Endothelial cell of umbilical vein (primary cell): Measurements from ENCODE around the gene REM2.

Experiments
- CTCF ChIP-seq, 2 donors: IDR thresholded peaks; 1 replicate in 1 of 2; 2 replicates in 1 of 2; pipeline ENCODE4 v1.5.1; 2011; ENCODE audit warnings: low read length in 2 of 2, mild to moderate bottlenecking in 2 of 2, moderate library complexity in 2 of 2, control low read depth in 1 of 2, inconsistent platforms in 1 of 2, low read depth in 1 of 2; ENCODE audit not compliant: insufficient read depth in 1 of 2; ENCODE audit errors: extremely low read depth in 1 of 2
- EZH2 ChIP-seq: IDR thresholded peaks from 2 replicates; pipeline ENCODE4 v1.6.1; 2012; ENCODE audit warnings: borderline replicate concordance, low read depth, mild to moderate bottlenecking, moderate library complexity, low read length, inconsistent platforms; ENCODE audit not compliant: severe bottlenecking
- FOS ChIP-seq: IDR thresholded peaks from 2 replicates; pipeline ENCODE4 v1.6.1; 2011; ENCODE audit warnings: mild to moderate bottlenecking, low read length, moderate library complexity, borderline replicate concordance; ENCODE audit not compliant: insufficient read depth
- GATA2 ChIP-seq: IDR thresholded peaks from 2 replicates; pipeline ENCODE4 v1.7.0; 2011; ENCODE audit warnings: low read depth, mild to moderate bottlenecking, moderate library complexity, mixed read lengths, low read length; ENCODE audit not compliant: insufficient read length, insufficient read depth
- JUN ChIP-seq: IDR thresholded peaks from 2 replicates; pipeline ENCODE4 v1.6.1; 2011; ENCODE audit warnings: borderline replicate concordance, low read depth; ENCODE audit not compliant: insufficient read length, insufficient read depth
- MAX ChIP-seq: IDR thresholded peaks from 2 replicates; pipeline ENCODE4 v1.6.1; 2011; ENCODE audit not compliant: insufficient read depth, insufficient read length
- MYC ChIP-seq: IDR thresholded peaks from one replicate; pipeline ENCODE4 v1.6.1; 2011; ENCODE audit warnings: mild to moderate bottlenecking, low read depth, low read length
- POLR2A ChIP-seq: IDR thresholded peaks from 2 replicates; pipeline ENCODE4 v1.6.1; 2012; ENCODE audit warnings: low read depth, mild to moderate bottlenecking, control low read depth, low read length
- POLR2AphosphoS5 ChIP-seq: IDR thresholded peaks from 2 replicates; pipeline ENCODE4 v1.6.1; 2012; ENCODE audit warnings: low read depth, mild to moderate bottlenecking, control low read depth, low read length, moderate library complexity; ENCODE audit not compliant: insufficient read depth

- TF ChIP-seq EZH2 (no peak), CTCF (IDR thresholded peaks at IDR 0.05; ENCODE audit: extremely low read depth in 1 of 2, insufficient read depth in 1 of 2, low read depth in 1 of 2, low read length in 2 of 2) (no peak), POLR2A (no peak), FOS (no peak), MAX (no peak), POLR2AphosphoS5 (no peak), GATA2 (no peak), JUN (no peak), MYC (no peak)
These were observed 27.9 kb downstream of the REM2 start for GRCh38 chr14:22910916-22911315.
